Hepatocyte (in vitro differentiated cells): ENCODE measurements around the gene MX1.

Source experiments
- CTCF ChIP-seq: fragments of 200-600 bp; sonication (generic); IDR thresholded peaks from 2 replicates; pipeline ENCODE4 v1.5.1; 2016; ENCODE audit warnings: antibody characterized with exemption, mild to moderate bottlenecking; ENCODE audit not compliant: poor library complexity
- EZH2 ChIP-seq: fragments of 200-600 bp; sonication (generic); IDR thresholded peaks from 2 replicates; pipeline ENCODE4 v1.6.1; 2016; ENCODE audit warnings: antibody characterized with exemption, mild to moderate bottlenecking, borderline replicate concordance
- EZH2phosphoT487 ChIP-seq: fragments of 200-600 bp; sonication (generic); IDR thresholded peaks from one replicate; pipeline ENCODE4 v1.6.1; 2018; ENCODE audit warnings: antibody characterized with exemption, mild to moderate bottlenecking, low read depth, moderate library complexity; ENCODE audit not compliant: unreplicated experiment, severe bottlenecking

- TF ChIP-seq CTCF (no peak), EZH2 (no peak), EZH2phosphoT487 (no peak)
These were observed 6.9 kb upstream of the MX1 start for GRCh38 chr21:41418956-41419680.
